HG02938 (cell line): ENCODE results near the gene CFAP299.
"Not testable (repeated sequence)": the region's sequence is repeated elsewhere in the genome, so short reads cannot be mapped to it uniquely, and the experiment has no call there.

Experiments
- ATAC-seq: cut with Tn5 transposase; IDR thresholded peaks from one replicate; pipeline ENCODE4 v1.9.1; 2021; ENCODE audit warnings: mild to moderate bottlenecking, moderate library complexity; ENCODE audit not compliant: unreplicated experiment

Gene CFAP299

GRCh38 chr4:80705311-80705710 is 369.8 kb downstream of the CFAP299 start:
- ATAC-seq, result no peak

GRCh38 chr4:80709082-80709869 is 373.7 kb downstream of the CFAP299 start:
- ATAC-seq, result no peak

- ATAC-seq, result no peak
These were observed 375.4 kb downstream of the CFAP299 start for GRCh38 chr4:80710748-80711451.

GRCh38 chr4:80711956-80712355 is 376.4 kb downstream of the CFAP299 start:
- ATAC-seq, result no peak

- ATAC-seq, result no peak
These were observed 377.9 kb downstream of the CFAP299 start for GRCh38 chr4:80713409-80713808.

GRCh38 chr4:80717204-80717603 is 381.7 kb downstream of the CFAP299 start:
- ATAC-seq, result no peak

- ATAC-seq, result no peak
These were observed 390.9 kb downstream of the CFAP299 start for GRCh38 chr4:80726471-80726870.

- ATAC-seq, result no peak
These were observed 394.6 kb downstream of the CFAP299 start for GRCh38 chr4:80730158-80730557.

- ATAC-seq, result no peak
These were observed 395.9 kb downstream of the CFAP299 start for GRCh38 chr4:80731436-80731835.

- ATAC-seq, result no peak
These were observed 396.5 kb downstream of the CFAP299 start for GRCh38 chr4:80732010-80732409.

GRCh38 chr4:80740375-80740774 is 404.8 kb downstream of the CFAP299 start:
- no peak for ATAC-seq

- ATAC-seq, result not testable (repeated sequence)
These were observed 414.0 kb downstream of the CFAP299 start for GRCh38 chr4:80749558-80749957.

- ATAC-seq, result no peak
These were observed 415.7 kb downstream of the CFAP299 start for GRCh38 chr4:80751200-80751599.

GRCh38 chr4:80767944-80768343 is 432.4 kb downstream of the CFAP299 start:
- no peak for ATAC-seq

GRCh38 chr4:80776168-80776567 is 440.6 kb downstream of the CFAP299 start:
- no peak for ATAC-seq

GRCh38 chr4:80781431-80781830 is 445.9 kb downstream of the CFAP299 start:
- no peak for ATAC-seq

- no peak for ATAC-seq
These were observed 451.8 kb downstream of the CFAP299 start for GRCh38 chr4:80787306-80787705.

- ATAC-seq, result no peak
These were observed 453.3 kb downstream of the CFAP299 start for GRCh38 chr4:80788798-80789197.

GRCh38 chr4:80790152-80790551 is 454.6 kb downstream of the CFAP299 start:
- no peak for ATAC-seq

- ATAC-seq, result not testable (repeated sequence)
These were observed 458.1 kb downstream of the CFAP299 start for GRCh38 chr4:80793660-80794059.

GRCh38 chr4:80798082-80798481 is 462.6 kb downstream of the CFAP299 start:
- no peak for ATAC-seq

- not testable (repeated sequence) for ATAC-seq
These were observed 465.2 kb downstream of the CFAP299 start for GRCh38 chr4:80800719-80801118.
